Glomerular endothelial cell (primary cell): Measurements from ENCODE around the gene ATP10A. TPM values are rescaled to one million over a fixed set of nuclear protein-coding genes. Genes with fewer than 3 reads are reported as not detected.

Source experiments
- DNase-seq: peaks from one replicate; pipeline ENCODE4 v3.0.0-alpha.2; 2011; ENCODE audit warnings: low read depth, low spot score; ENCODE audit errors: extremely low read depth
- total RNA-seq: library from RNA; depleted of rRNA; stranded (reverse); fragments of >200 nt; gene quantifications from 2 replicates; pipeline ENCODE4 v1.2.3, GENCODE V29; 2015

ATP10A gene
- total RNA-seq, 1 donor from 2014 or later: 10.0 TPM

- DNase-seq: no peak
Measured at GRCh38 chr15:25742776-25743547, 120.2 kb downstream of the ATP10A start.

DNA sequence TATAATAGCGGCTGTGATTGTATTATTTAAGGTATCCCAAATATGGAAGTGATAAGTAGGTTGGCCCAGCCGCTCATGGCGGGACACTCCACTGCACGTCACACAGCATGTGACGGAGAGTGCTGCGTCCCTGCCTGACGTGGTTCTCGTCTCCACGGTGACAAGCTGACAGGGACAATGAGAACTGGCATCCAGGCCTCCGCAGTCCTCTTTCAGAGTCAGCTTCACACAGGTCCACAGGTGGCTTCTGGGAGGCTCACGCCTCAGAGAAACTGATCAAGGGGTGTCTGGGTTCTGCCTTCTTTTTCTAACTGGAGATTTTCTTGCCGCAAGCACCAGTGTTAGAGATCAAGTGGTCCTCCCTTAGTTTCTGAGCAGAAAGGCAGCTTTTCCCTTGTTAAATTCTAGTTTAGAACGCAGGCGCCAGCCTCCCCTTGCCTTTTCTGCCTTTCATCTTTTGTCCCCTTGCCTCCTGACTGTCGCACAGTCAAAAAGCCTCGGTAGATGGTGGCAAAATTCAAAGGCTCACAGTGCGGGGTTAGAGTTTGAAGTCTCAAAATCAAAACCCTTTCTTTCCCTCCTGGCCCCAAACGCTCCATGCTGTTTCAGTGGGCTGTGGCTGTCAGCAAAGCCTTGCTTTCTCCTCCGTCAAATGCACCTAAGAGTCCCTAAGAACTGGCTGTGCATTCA lies 120.9 kb downstream of the ATP10A start:
- no peak for DNase-seq

DNA sequence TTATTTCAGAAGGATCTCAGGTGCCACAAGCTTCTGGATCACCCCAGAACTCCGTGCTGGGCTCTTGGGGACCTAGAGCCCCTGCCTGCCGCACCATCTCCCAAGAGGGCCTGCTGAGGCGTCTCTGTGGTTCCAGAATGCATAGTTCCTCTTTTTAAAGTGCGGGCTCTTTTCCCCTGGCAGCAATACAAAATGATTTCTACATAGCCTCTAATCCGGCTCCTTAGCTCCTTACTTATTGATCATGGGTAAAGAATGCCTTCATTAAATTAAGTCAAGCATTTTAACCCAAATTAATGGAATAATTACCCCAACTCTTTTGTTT lies 121.9 kb downstream of the ATP10A start:
- no peak for DNase-seq

GRCh38 chr15:25740383-25741255 lies 122.5 kb downstream of the ATP10A start:
- no peak for DNase-seq

GRCh38 chr15:25739687-25740121 lies 123.4 kb downstream of the ATP10A start:
- DNase-seq: no peak

DNA sequence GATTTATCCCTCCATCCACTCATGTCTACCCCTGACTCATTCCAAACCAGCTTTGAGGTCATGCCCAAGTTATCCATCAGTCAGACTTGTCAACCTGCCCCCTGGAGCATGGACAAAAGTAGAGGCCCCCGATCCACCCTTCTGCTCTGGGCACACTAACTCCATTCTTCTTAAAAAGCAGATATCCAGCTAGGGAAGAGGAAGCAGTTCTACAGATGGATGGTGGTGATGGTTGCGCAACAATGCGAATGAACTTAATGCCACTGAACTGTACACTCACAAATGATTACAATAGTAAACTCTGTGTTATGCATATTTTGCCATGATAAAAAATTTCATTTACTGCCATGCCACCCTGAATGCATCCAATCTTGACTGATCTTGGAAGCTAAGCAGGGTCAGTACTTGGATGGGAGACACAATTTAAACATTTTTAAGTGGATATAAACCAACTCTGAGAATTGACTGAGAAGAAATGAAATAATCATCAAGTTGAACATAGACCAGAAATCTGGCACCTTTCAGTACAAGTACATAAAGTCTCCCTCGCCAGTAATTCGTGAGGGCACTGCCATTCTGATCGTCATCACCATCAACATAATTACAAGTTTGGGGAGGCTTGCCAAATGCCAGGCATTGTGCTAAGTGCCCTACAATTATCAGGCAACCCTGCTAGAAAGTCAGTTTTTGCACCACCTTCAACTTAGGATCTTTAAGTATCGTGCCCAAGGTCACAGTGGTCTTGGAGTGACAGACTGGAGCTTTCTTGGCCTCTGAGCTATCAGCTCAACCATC lies 124.8 kb downstream of the ATP10A start:
- no peak for DNase-seq

- DNase-seq: no peak
Measured at GRCh38 chr15:25737218-25737643, 125.9 kb downstream of the ATP10A start.

DNA sequence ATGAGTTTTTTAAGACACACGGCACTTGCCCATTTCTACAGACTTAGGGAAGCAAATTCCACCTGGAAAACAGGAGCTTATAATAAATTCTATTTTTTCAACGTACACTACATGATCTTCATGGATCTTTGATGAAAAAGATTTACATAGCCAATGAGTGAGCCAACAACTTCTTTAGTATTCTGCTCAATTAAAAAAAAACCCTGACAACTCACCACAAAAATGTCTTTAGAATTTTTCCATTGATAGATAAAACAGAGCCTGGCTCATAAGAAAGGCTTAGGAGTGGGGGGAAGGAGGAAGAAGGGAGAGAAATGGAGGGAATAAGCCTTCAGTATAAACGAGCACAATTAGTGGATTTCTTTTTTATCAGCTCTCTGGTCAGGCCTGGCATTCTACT lies 126.7 kb downstream of the ATP10A start:
- DNase-seq: no peak

DNA sequence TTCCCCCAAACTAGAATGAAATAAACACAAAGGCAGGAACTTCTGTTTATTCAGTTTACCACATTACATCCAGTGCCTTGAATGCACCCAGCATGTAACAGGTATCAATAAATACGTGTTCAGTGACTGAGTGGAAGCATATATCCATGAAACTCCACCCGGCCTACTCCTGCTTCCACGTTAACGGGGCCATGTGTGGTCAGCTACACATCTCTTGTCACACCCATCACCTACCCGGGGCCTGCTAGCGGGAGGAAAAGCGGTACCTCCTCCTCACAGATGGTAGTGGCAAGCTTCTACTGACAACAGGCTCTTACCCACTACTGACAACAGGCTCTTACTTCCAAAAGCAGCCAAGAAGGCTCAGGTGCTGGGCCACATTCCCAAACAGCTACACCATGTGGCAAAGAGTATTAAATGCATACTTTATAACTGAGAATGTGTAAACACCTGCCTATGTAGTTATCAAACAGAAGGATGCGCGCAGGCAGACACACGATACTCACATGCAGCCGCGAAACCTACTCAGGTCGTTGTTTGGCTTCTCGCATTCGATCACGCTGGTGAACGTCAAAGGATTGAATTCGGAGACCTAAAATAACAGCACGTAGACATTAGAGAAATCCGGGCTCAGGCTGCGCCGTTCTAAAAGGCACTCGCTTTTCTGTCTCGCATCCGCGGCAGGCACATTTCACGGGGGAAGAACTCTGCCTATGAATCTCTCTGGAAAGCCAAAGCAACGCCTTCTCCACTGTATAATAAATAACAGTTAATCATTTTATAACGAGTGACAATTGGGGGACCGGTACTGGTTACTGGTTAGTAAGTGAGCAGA lies 127.4 kb downstream of the ATP10A start:
- DNase-seq: no peak

DNA sequence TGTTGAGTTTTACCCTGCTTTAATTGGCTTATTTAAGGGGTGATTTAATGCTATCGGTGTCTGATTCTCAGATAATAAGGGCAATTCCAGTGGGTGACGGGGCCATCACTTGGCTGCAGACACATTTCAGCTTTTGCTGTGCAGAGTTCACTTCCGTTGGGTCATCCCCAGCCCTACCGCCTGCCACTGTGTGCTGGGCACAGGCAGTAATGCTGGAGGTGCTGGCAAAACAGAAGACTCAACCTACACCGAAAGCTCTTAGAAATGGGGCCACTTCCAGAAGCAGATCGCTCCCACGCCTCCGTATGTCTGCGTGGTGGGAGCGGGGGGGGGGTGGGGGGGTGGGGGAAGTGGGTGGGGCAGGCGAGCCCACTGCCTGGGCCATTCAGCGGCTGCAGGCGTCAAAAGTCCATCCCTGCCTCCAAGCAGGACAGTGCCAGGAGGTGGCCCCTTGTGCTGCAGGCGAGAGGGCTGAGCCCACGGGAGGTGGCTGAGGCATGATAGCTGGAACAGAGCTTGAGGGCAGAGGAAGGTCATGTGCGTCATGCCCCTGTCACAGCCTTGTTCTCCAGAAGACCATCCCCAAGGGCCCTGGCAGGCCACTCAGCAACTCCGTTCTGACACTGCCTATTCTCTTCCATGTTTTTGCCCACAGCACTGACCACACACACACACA lies 128.3 kb downstream of the ATP10A start:
- no peak for DNase-seq

DNA sequence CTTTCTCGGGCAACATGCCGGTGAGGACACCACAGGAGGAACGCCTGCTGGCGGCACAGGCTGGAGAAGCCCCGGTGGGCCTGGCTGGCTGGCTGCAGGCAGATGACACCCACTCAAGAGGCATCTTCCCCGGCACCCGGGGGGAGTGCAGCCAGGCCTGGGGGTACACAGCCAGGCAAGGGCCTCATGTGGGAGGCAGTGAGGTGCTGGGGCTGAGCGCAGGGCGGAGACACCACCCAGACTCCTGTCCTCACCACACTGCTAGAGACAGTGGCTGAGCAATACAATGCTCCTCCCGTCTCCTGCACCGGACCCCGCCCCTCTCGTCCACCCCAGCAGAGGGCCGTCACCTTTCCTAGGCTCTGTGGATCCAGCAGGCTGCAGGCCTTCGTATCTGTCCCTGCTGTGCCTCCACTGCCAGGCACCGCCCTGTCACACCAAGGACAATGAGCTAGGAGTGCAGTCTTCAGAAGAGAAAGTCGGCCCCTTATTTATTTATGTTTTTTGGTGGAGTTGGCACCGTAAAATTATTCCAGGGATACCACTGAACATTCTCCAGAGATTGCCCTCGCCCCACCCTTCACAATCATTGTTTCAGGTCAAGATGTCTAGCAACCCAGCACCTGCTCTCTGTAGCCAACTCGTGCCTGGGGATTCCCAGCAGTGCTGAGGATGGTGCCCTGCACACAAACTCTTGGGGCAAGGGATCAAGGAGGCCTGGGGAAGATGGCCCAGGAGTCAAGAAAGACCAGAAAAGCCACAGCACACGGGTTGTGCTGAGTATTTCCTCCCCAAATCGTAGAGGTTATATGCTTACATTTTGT lies 129.1 kb downstream of the ATP10A start:
- DNase-seq: no peak

GRCh38 chr15:25733036-25733855 lies 129.9 kb downstream of the ATP10A start:
- no peak for DNase-seq

GRCh38 chr15:25732191-25732590 lies 130.9 kb downstream of the ATP10A start:
- no peak for DNase-seq

- DNase-seq: no peak
Measured at GRCh38 chr15:25731411-25731810, 131.7 kb downstream of the ATP10A start.

GRCh38 chr15:25730918-25731317 lies 132.2 kb downstream of the ATP10A start:
- no peak for DNase-seq

GRCh38 chr15:25728816-25729215 lies 134.3 kb downstream of the ATP10A start:
- no peak for DNase-seq

DNA sequence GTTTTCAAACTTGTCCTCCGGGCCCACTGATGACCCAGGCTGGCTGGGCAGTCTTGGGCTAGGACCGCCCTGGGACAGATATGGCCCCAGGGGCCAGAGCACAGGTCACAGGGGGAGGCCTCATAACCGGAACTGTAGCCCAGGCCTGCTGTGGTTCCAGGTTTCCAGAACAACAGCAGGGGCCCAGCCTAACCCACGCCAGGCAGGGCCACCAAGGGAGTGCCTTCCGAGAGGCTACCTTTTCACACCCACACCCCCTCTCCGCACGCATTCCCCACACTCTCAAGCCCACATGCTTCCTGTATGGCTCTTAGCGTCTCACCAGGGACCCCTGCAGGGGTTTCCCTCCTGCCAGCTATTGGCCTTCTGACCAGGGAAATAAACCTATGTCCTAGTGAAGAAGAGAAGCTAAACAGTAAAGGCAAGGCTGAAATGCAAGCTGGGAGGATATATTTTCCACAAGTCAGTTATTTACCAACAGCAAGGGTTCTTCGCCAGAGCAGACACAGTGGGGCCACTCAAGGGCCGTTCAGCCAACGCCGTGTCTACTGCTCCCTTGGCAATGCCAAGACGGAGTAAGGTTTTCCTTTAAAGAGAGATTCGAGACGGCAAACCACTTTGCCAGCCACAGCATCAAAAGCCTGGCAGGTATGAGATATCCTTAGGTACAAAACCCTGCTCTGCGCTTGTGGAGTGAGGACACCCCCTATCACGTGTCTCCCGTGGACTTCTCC lies 135.1 kb downstream of the ATP10A start:
- no peak for DNase-seq
